ENCODE results near the gene TLCD1. TPM values are rescaled to one million over a fixed set of nuclear protein-coding genes. Genes with fewer than 3 reads are reported as not detected.

Gene TLCD1
- total and polyA plus RNA-seq, 2 experiments from 2014 or later = 26.5 to 47.0 TPM

Small RNA genes within 50 kb of the gene (small RNA-seq; reads per million reads assigned to genes)
- gene SNORD42A (ENCODE audit: low replicate concordance) (not detected), gene SNORD42B (ENCODE audit: low replicate concordance) (not detected), gene SNORD4A (ENCODE audit: low replicate concordance) (not detected), gene SNORD4B (ENCODE audit: low replicate concordance) (not detected)

Other genes starting within 250 kb of the TLCD1 start
- not detected in 2 replicates for gene FOXN1, start 219.9 kb downstream of the TLCD1 start, total RNA-seq (2014; rRNA removed; shearing (Covaris generic))
- not detected in 2 replicates for gene FOXN1, start 219.9 kb downstream of the TLCD1 start, polyA plus RNA-seq (2016; fragmentation: Nextera tagmentation; extraction: Ambion mirVana)
- gene UNC119, start 173.6 kb downstream of the TLCD1 start, total RNA-seq (2014; rRNA removed; shearing (Covaris generic)) = 78.4 and 93.5 TPM in 2 replicates
- 36.9 and 39.0 TPM in 2 replicates for gene UNC119, start 173.6 kb downstream of the TLCD1 start, polyA plus RNA-seq (2016; fragmentation: Nextera tagmentation; extraction: Ambion mirVana)
- 52.1 and 53.2 TPM in 2 replicates for gene PIGS, start 154.7 kb downstream of the TLCD1 start, total RNA-seq (2014; rRNA removed; shearing (Covaris generic))
- gene PIGS, start 154.7 kb downstream of the TLCD1 start, polyA plus RNA-seq (2016; fragmentation: Nextera tagmentation; extraction: Ambion mirVana) = 15.5 and 16.4 TPM in 2 replicates
- 157 and 183 TPM in 2 replicates for gene ALDOC, start 149.3 kb downstream of the TLCD1 start, total RNA-seq (2014; rRNA removed; shearing (Covaris generic))
- 33.3 and 33.5 TPM in 2 replicates for gene ALDOC, start 149.3 kb downstream of the TLCD1 start, polyA plus RNA-seq (2016; fragmentation: Nextera tagmentation; extraction: Ambion mirVana)
- 87.3 and 99.6 TPM in 2 replicates for gene SPAG5, start 127.2 kb downstream of the TLCD1 start, total RNA-seq (2014; rRNA removed; shearing (Covaris generic))
- gene SPAG5, start 127.2 kb downstream of the TLCD1 start, polyA plus RNA-seq (2016; fragmentation: Nextera tagmentation; extraction: Ambion mirVana) = 99.3 and 104 TPM in 2 replicates
- gene RSKR, start 112.0 kb downstream of the TLCD1 start, total RNA-seq (2014; rRNA removed; shearing (Covaris generic)) = 38.8 and 41.4 TPM in 2 replicates
- 4.7 and 7.5 TPM in 2 replicates for gene RSKR, start 112.0 kb downstream of the TLCD1 start, polyA plus RNA-seq (2016; fragmentation: Nextera tagmentation; extraction: Ambion mirVana)
- 166 and 176 TPM in 2 replicates for gene BLTP2, start 81.1 kb downstream of the TLCD1 start, total RNA-seq (2014; rRNA removed; shearing (Covaris generic))
- 58.6 and 71.0 TPM in 2 replicates for gene BLTP2, start 81.1 kb downstream of the TLCD1 start, polyA plus RNA-seq (2016; fragmentation: Nextera tagmentation; extraction: Ambion mirVana)
- gene SDF2, start 64.3 kb downstream of the TLCD1 start, total RNA-seq (2014; rRNA removed; shearing (Covaris generic)) = 32.5 and 40.6 TPM in 2 replicates
- 40.9 and 54.6 TPM in 2 replicates for gene SDF2, start 64.3 kb downstream of the TLCD1 start, polyA plus RNA-seq (2016; fragmentation: Nextera tagmentation; extraction: Ambion mirVana)
- gene SUPT6H, start 64.0 kb downstream of the TLCD1 start, total RNA-seq (2014; rRNA removed; shearing (Covaris generic)) = 47.1 and 70.7 TPM in 2 replicates
- gene SUPT6H, start 64.0 kb downstream of the TLCD1 start, polyA plus RNA-seq (2016; fragmentation: Nextera tagmentation; extraction: Ambion mirVana) = 17.8 and 22.2 TPM in 2 replicates
- 10.0 and 11.3 TPM in 2 replicates for gene PROCA1, start 14.3 kb downstream of the TLCD1 start, total RNA-seq (2014; rRNA removed; shearing (Covaris generic))
- gene PROCA1, start 14.3 kb downstream of the TLCD1 start, polyA plus RNA-seq (2016; fragmentation: Nextera tagmentation; extraction: Ambion mirVana) = 14.4 and 14.9 TPM in 2 replicates
- 381 and 394 TPM in 2 replicates for gene RAB34, start 8.4 kb downstream of the TLCD1 start, total RNA-seq (2014; rRNA removed; shearing (Covaris generic))
- gene RAB34, start 8.4 kb downstream of the TLCD1 start, polyA plus RNA-seq (2016; fragmentation: Nextera tagmentation; extraction: Ambion mirVana) = 174 and 184 TPM in 2 replicates
- 592 and 656 TPM in 2 replicates for gene RPL23A, start 6.2 kb downstream of the TLCD1 start, total RNA-seq (2014; rRNA removed; shearing (Covaris generic))
- 1,994 and 2,198 TPM in 2 replicates for gene RPL23A, start 6.2 kb downstream of the TLCD1 start, polyA plus RNA-seq (2016; fragmentation: Nextera tagmentation; extraction: Ambion mirVana)
- 13.2 and 14.9 TPM in 2 replicates for gene NEK8, start 2.6 kb upstream of the TLCD1 start, total RNA-seq (2014; rRNA removed; shearing (Covaris generic))
- gene NEK8, start 2.6 kb upstream of the TLCD1 start, polyA plus RNA-seq (2016; fragmentation: Nextera tagmentation; extraction: Ambion mirVana) = 8.9 and 10.0 TPM in 2 replicates
- 117 and 152 TPM in 2 replicates for gene TRAF4, start 17.8 kb upstream of the TLCD1 start, total RNA-seq (2014; rRNA removed; shearing (Covaris generic))
- 59.0 and 63.5 TPM in 2 replicates for gene TRAF4, start 17.8 kb upstream of the TLCD1 start, polyA plus RNA-seq (2016; fragmentation: Nextera tagmentation; extraction: Ambion mirVana)
- 78.5 and 87.3 TPM in 2 replicates for gene FAM222B, start 116.6 kb upstream of the TLCD1 start, total RNA-seq (2014; rRNA removed; shearing (Covaris generic))
- 61.8 and 63.7 TPM in 2 replicates for gene FAM222B, start 116.6 kb upstream of the TLCD1 start, polyA plus RNA-seq (2016; fragmentation: Nextera tagmentation; extraction: Ambion mirVana)
- 118 and 121 TPM in 2 replicates for gene ERAL1, start 128.8 kb upstream of the TLCD1 start, total RNA-seq (2014; rRNA removed; shearing (Covaris generic))
- 77.1 and 77.5 TPM in 2 replicates for gene ERAL1, start 128.8 kb upstream of the TLCD1 start, polyA plus RNA-seq (2016; fragmentation: Nextera tagmentation; extraction: Ambion mirVana)
- 66.1 and 66.3 TPM in 2 replicates for gene FLOT2, start 171.5 kb upstream of the TLCD1 start, total RNA-seq (2014; rRNA removed; shearing (Covaris generic))
- gene FLOT2, start 171.5 kb upstream of the TLCD1 start, polyA plus RNA-seq (2016; fragmentation: Nextera tagmentation; extraction: Ambion mirVana) = 49.8 and 51.0 TPM in 2 replicates
- 31.3 and 34.2 TPM in 2 replicates for gene DHRS13, start 176.8 kb upstream of the TLCD1 start, total RNA-seq (2014; rRNA removed; shearing (Covaris generic))
- gene DHRS13, start 176.8 kb upstream of the TLCD1 start, polyA plus RNA-seq (2016; fragmentation: Nextera tagmentation; extraction: Ambion mirVana) = 5.4 and 7.0 TPM in 2 replicates
- gene PHF12, start 225.3 kb upstream of the TLCD1 start, total RNA-seq (2014; rRNA removed; shearing (Covaris generic)) = 41.0 and 45.4 TPM in 2 replicates
- 19.7 and 20.8 TPM in 2 replicates for gene PHF12, start 225.3 kb upstream of the TLCD1 start, polyA plus RNA-seq (2016; fragmentation: Nextera tagmentation; extraction: Ambion mirVana)

Data from GM23338 (cell line).